GM18517 (cell line): ENCODE results near the gene KCND3.
"Not testable (repeated sequence)": the region's sequence is repeated elsewhere in the genome, so short reads cannot be mapped to it uniquely, and the experiment has no call there.

Experiments
- ATAC-seq: cut with Tn5 transposase; IDR thresholded peaks from one replicate; pipeline ENCODE4 v1.9.1; 2021; ENCODE audit warnings: mild to moderate bottlenecking, moderate library complexity; ENCODE audit not compliant: unreplicated experiment

Gene KCND3

DNA sequence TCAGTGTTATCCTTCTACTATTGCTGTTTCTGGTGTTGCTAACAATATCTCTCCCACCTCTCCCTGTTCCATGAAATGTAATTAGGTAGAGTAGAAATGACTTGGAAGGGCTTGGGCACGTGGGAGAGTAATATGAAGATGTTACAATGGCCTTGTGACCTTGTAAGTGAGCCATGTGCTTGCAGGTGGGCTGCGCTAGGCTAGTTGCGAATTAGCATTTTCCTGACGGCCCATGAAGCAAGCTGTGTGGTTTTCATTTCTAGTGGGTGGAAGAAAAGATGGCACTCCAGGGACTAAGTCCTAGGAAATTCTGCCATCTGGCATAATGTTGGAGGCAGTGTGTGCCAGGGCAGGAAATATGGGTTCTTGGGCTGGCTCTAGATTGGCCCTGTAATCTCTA lies 241.5 kb downstream of the KCND3 start:
- no peak for ATAC-seq

DNA sequence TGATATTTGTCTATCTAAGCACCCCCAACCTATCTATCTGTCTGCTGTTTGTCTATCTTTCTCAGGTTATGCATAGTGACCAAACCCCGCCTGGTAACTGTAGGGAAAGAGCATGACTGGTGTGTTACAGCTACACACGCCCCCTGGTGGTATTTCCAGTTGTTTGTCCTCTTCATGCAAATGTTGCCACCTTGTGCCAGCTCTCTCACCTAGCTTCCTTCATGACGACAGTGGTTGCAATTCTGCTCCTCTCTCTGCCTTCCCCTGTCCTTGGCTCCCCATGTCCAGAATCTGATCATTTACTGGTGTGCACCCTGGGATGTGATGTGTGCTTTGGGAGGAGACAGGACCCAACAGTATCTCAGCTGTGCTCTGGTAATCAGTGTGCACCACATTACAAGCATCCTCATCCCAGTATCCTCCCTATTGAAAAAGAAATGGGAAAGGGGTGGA lies 242.2 kb downstream of the KCND3 start:
- ATAC-seq, result no peak

DNA sequence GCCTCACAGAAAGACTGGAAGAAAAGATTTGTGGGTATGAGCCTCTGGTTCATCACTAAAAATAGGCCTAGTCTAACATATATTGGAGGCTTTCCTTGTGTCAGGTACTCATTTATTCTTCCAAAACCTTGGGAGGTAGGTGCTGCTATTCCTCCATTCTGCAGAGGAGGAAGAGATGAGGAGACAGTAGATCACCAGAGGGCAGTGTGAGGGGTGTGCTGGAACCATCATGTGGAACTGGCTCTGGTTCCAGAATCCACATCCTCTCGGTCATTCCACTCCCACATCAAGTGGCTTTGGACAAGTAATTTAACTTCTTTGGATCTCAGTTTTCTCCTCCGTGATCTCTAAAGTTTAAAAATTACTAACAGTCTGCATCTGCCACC lies 242.9 kb downstream of the KCND3 start:
- no peak for ATAC-seq

DNA sequence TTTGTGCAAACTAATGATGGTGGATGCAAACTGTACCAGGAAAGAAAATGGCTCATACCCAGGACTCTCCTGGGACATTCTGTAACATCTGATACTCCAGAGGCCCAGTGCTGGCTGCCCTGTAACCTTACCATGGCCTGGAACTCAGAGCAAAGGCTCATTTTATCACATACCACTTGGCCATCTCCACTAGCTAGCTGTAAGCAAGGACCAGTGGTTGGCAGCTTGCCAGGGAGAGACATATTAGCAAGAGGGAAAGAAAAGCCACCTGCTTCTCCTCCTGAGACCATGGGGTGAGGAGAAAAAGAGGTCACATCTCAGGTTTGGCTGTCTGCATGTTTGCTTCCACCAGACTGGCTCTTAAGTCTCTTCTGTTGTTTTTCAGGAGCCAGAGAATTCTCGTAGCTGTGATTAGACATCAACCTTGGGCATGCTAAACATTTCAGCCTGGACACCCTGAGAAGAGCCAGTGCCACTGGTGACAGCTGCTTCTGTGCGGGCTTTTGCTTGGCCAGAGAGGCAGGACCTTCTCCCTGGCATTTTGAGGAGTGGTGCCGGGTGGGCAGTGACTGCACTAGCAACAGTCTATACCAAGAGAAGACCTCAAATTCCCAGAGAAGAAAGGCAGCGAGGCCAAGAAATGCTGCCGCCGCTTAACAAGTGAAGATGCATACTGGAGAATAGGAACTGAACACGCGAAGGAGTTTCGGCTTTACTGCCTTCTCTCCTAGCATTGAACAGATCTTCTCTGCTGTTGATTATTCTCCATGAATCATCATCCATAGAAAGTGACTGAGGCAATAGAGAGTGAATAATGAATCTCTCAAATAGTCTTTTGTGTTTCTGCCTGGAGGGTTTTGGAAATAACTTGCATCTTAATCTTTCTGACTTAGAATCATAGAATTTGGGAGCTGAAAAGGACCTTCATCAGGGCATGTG lies 243.5 kb downstream of the KCND3 start:
- no peak for ATAC-seq

DNA sequence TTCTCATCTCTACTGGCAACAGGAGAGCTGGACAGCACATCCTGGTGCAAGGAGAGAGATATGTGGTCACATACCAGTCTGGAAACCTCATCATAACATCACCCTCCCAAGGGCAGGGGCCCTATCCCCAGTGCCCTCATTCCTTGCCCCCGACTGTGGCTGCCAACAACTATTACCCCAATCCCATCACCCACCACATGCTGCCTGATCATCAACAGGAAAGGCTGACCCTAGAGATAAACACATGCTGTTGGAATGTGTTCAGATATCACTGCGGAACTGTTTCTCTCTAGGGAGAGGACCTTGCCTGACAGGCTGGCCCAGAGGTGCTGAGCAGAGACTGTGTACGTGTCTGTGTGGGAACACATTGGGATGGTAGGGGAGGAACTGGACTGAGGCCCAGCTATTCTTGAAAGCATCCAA lies 245.8 kb downstream of the KCND3 start:
- ATAC-seq, result no peak

DNA sequence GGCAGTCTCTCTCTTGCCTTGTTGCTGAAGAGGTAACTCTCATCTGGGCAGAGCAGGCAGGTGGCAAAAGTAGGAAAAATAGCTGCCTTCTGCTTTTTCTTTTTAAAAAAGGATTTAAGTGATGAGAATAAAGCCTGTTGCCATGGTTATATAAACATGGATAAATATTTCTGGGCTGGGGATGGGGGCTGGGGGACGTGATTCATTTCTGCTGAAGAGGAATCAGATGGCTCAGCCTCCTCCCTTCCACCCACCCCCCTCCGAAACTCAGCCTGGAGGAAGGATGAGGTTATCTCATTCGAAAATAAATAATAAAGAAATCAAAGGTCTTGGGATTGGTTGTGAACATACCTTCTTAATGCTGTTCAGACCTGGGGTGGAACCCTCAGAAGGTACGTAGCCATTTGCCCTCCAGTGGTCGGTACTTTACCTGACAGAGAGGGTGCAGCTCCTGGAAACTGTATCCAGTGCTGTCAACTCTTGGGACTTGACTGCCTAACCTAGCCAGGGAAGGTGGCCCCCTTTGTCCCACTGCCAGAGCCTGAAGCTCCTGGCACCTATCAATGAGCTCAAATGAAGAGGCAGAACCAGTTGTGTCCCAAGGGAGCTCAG lies 246.4 kb downstream of the KCND3 start:
- ATAC-seq, result no peak

DNA sequence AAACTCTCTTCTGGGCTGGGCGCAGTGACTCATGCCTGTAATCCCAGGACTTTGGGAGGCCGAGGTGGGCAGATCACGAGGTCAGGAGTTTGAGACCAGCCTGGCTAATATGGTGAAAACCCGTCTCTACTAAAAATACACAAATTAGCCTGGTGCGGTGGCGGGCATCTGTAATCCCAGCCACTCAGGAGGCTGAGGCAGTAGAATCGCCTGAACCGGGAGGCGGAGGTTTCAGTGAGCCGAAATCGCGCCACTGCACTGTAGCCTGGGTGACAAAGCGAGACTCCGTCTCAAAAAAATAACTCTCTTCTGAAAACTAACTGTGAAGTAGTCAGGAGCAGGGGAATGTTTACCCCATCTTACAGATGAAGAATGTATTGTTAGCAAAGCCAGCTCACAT lies 247.2 kb downstream of the KCND3 start:
- not testable (repeated sequence) for ATAC-seq

DNA sequence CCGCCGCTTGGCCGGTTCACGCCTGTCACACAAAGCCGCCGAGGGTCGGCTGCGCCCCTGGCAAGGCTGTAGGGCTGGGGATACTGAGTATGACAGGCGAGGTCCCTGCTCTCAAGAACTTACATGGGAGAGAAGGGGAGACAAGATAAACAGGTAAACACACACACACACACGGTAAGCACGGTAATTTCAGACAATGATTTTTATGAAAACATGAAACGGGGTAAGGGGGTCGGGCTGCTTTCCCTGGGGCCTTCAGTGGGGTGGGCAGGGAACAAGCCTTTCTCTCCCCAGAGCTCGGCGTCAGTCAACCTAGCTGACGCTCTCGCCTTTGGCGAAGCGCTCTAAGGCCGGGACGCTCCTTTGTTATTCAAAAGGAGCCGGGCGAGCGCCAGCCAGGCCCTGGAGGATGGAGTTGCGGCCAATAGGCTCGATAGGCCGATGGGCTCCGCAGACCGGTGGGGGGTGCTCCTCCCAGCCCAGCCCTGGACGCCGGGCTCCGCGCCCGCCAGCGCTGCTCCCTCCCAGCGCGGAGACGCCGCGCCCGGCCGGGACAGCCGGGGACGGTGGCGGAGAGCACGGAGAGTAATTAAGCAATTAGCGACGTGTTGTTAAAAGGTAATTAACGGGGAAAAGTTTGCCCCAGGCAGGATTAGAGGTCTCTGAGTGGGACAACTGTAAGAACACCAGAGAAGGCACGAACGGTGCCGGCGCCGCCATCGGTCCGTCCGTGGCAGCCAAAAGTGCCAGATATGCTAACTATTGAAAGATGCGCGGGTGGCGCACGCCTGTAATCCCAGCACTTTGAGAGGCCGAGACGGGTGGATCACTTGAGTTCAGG lies 249.3 kb downstream of the KCND3 start:
- ATAC-seq, result no peak

DNA sequence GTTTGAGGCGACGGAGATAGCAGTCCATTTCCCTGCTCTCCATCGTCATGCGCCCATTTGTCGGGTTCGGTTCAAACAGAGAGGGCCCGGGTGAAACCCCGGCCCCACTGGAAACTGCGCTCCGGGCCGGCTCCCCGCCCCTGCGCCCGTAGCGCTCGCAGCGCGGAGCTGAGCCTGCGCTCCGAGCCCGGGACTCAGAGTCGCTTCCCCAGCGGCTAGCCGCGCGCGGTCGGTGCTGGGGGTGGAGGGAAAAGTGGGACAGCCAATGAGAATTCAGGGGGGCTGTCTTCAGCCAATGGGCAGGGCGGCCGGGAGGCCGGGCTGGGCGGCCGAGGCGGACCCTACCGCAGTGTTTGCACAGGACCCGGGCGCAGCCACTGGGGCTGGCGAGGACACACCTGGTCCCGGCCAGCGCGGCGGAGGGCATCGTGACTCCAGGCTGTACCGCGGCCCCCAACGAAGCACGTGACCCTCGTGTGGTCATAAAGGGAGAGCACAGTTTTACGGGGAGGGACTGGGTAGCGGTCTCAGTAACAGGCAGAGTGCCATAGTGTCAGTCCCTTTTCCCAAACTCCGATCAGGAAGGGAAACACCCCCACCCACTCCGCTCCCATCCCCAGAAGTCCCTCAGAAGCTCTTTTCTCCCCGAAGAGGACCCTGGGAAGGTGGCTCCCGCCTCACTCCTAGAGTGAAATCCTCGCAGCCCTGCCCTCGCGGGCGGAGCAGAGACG lies 250.1 kb downstream of the KCND3 start, which contains the start of gene INKA2:
TSS of gene INKA2 (minus strand) at position 202 of the 731 bp plus-strand sequence. CDS start at position 49, 153 bp downstream.
- peak; percentile 79 for ATAC-seq

DNA sequence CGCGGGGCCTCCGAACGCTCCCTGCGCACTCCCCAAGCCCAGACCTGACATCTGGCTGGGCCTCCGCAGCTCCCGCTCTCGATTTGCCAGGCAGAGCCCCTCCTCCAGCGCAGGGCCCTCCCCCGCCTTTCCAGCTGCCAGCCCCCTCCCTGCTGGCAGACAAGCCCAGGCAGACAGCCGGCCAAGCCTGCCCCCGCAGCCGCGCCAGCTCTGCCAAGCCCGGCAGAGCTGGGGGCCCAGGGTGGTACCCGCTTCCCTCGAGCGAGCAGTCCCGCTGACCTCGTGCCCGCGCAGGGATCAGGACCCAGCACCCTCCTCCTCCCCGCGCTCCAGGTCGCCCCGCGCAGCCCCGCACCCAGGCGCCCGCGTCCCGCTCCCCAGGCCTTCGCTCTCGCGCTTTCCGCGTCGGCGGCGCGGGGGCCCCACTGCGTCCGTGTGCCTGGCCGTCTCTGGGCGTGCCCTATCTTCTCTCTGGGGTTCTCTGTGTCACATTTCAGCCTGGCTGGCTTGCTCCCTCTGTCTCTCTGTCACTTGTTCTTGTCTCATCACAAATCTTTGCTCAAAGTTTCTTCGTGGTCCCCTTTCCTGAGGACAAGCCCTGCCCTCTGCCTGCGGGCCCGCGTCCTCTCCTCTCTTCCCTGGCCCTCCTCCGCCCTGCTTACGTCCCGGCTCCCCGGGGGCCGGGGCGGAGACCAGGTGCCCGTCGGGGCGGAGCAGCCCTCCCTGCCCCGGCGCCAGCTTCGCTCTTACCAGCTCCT lies 250.9 kb downstream of the KCND3 start:
- ATAC-seq, result peak; percentile 45

DNA sequence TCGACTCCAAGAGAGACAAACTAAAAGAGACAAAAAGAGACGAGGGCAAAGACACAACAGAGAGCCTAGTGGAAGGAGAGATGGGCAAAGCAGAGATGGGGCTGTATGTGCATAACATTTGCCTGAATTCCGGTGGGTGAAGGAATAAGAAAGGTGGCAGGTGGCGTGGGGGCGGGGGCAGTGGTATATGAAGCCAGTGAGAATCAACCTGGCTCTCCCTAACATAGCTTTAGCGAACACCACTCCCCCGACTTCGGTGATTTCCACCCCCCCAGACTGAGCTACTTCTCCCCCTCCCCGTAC lies 251.4 kb downstream of the KCND3 start:
- ATAC-seq, result no peak

DNA sequence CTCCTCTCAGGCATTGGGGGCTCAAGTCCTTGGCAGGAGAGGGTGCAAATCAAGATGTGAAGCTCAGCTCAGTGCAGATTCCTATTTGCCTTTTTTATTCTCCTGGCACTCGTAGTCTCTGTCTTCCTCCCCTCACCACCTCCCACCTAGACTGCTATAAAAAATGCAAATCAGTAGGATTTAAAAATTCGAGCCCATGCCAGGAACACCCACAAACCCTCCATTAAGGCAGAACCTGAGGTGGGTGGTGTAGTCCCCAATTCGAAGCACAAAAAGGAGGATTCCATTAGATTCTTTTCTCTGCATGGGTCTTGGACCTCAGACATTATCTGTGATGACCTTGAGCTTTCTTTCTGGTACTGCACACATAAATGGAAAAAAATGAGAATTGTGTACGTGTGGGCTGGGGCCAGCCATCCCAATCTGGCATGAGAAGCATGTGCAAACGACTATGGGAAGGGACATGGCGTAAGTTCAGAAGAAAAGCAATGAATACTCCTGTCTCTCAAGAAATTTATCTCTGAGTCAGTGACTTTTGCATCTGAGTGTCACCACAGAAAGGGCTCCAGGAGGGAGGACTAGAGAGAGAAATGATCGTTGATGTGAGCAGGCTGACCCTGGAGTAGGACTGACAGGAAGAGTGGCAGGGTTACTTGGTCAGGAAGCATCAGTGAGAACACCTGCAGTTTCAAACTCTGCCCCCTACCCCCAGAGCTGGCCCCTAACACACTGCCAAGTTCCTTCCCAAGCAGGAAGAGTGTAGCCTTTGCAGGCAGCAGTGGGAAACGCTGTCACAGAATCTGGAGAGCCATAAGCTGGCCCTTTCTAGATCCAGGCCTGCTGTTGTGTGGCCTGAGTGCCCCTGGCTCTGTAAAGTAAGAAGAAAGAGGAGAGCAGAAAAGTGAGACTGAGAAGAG lies 252.0 kb downstream of the KCND3 start:
- no peak for ATAC-seq

DNA sequence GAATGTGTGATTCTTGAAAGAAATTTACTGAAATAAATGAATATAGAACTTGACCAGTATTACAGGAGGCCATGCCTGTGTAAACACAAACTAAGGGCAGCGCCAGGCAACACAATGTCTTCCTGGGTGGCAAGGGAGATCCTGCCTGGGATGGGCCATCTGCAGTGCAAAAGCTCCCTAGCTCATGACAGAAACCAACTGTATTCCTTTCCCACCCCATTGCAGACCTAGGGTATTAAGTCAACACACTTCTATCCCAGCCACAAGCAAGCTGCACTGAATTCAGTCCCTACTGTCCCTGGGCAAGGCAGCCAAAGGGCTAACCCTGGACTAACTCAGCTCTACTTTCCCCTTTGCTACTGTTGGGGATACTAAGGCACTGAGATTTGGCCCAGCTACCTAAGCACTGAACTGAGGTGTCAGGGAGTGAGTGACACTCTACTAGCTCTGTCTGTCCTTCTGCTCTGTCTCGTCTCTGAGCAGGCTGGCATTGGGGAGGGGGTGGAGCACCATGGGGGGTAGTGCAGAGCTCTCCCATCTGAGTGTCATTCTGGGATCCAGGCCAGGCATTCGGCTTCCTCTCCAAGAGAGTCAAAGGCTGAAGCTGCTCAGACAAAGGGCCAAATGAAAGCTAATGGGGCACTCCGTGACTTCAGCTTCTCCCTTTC lies 252.8 kb downstream of the KCND3 start:
- ATAC-seq, result no peak

DNA sequence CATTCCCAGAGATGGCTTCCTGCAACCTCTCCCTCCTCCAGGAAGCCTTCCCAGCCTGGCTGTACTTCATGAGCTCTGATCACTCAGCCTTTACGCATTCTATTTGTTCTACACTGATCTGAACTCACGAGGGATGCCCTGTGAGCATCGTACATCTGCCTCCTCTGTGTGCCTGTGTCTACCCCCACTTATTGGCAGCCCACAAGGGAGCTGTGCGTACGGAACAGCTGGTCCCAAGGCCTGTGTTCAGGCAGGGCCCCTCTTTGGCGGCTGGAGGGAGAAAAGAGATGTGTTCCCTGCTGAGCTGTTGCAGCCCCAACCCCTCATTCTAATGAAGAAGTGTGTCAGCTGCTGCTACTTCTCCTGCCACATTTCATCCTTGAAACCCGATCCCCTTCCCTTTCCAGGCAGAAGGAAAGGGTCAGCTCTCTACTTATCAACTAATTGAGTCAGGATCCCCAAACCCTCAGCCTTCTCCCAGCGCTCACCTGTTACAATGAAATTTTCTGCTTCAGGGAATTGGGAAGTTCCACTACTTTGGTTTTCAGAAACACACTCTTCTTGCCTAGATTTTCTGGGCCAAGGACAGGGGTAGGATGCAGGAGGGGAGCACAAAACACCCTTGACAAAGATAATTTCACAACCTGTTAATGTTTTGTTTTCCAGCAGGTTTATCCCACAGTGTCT lies 253.5 kb downstream of the KCND3 start:
- no peak for ATAC-seq

DNA sequence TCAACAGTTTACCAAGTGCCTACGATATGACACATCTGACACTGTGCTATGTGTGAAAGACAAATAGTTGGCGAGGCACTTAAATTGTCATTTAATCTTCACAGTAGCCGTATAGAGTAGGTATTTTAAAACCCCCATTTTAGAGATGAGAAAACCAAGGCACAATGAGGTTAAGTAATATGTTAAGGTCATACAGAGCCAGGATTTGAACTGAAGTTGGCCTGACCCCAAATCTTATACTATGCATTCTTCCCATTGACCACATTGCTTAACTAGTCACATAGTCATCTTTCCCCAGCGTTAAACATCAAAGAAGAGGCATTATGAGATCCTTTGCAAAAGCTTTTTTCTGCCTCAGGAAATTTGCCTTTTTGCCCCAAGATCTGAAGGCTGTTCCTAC lies 254.1 kb downstream of the KCND3 start:
- no peak for ATAC-seq

DNA sequence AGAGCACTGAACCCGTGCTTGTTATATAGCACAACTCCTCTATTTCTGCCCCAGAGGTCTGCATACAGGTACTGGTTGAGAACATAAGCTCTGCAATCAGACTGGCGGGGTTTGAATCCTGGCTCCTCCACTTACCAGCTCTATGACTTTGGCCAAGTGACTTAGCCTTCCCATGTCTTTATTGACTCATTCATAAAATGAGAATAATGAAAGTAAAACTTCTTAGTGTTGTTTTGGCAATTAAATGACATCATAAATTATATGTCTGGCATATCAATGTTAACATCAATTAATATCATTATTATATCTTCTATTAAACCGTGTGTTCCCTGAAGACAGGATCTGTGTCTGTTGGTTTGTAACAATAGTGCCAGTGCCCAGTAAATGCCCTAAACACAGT lies 254.6 kb downstream of the KCND3 start:
- ATAC-seq, result no peak

DNA sequence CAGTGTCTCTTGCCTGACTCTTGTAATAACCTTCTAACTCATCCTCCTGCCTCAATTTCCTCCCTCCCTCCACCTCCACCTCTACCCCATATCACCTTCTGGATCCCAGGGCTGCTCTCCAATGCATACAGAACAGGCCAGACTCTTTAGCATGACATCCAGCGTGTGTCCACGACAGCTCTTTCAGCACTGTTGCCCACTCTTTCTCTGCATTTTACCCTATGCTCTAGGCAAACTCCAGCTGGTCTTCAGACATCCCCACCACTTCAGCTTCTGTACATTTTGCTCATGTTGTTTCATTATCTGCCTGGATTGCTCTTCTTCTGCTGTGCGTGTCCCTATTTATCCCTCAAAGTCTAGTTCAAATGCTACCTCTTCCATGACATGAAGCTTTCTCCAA lies 255.0 kb downstream of the KCND3 start:
- ATAC-seq, result no peak

DNA sequence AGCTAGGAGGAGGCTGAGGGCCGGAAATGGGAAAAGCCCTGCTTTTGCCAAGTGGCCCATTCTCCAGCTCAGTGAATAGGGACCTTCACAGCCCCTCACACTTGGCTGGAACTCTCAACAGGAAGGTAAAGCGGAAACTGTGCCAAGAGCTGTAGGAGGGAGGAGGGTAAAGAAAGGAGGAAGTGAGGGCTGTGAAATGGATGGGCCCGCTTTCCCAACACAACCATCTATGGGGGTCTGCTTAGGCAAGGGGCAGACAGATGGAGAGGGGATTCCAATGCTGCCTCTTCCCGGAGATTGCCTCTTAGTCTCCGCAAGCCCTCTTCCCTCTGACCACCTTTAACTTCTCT lies 255.5 kb downstream of the KCND3 start:
- ATAC-seq, result no peak
